Measurements from ENCODE around the gene GBP3. TPM values are rescaled to one million over a fixed set of nuclear protein-coding genes. Genes with fewer than 3 reads are reported as not detected.
"Not testable (repeated sequence)": the region's sequence is repeated elsewhere in the genome, so short reads cannot be mapped to it uniquely, and the experiment has no call there.

The GBP3 gene
- total RNA-seq, 1 donor from 2014 or later: 9.1 TPM

GRCh38 chr1:88976235-88976634 is 46.4 kb downstream of the GBP3 start:
- no peak for DNase-seq

GRCh38 chr1:88974616-88975172 is 48.0 kb downstream of the GBP3 start:
- DNase-seq: not testable (repeated sequence)

- peak; percentile 51 for DNase-seq
Measured at GRCh38 chr1:88973520-88974137, 49.0 kb downstream of the GBP3 start.

GRCh38 chr1:88961647-88962275 is 60.9 kb downstream of the GBP3 start:
- no peak for DNase-seq

GRCh38 chr1:88961081-88961480 is 61.6 kb downstream of the GBP3 start:
- no peak for DNase-seq

Small RNA genes lying within 50 kb of the gene (small RNA-seq; reads per million reads assigned to genes)
- gene RF00019 (ENCODE audit: low replicate concordance): not detected

Other genes with a start within 250 kb of the GBP3 start
- 37.7 TPM for gene GTF2B, start 131.3 kb downstream of the GBP3 start, total RNA-seq
- gene KYAT3, start 30.2 kb downstream of the GBP3 start, total RNA-seq: 25.1 TPM
- 18.7 TPM for gene RBMXL1, start 30.2 kb downstream of the GBP3 start, total RNA-seq
- 13.2 TPM for gene GBP1, start 42.3 kb upstream of the GBP3 start, total RNA-seq
- 11.8 TPM for gene GBP2, start 103.2 kb upstream of the GBP3 start, total RNA-seq
- gene GBP7, start 153.1 kb upstream of the GBP3 start, total RNA-seq: not detected
- 4.1 TPM for gene GBP4, start 176.1 kb upstream of the GBP3 start, total RNA-seq
- gene GBP5, start 250.0 kb upstream of the GBP3 start, total RNA-seq: 0.72 TPM

Data from tongue (tissue), 3 donors.